Lower lobe of right lung (tissue), 2 donors: ENCODE measurements around the gene GDNF. TPM values are rescaled to one million over a fixed set of nuclear protein-coding genes. Genes with fewer than 3 reads are reported as not detected.

ENCODE experiments used
- ATAC-seq, 2 donors: fragments of 200-7000 bp; cut with Tn5 transposase; one replicate each; pipeline ENCODE4 v1.9.1; 2020 to 2022; ENCODE audit warnings: mild to moderate bottlenecking in 2 of 2, moderate library complexity in 2 of 2
- DNase-seq: peaks from one replicate; pipeline ENCODE4 v3.0.0-alpha.2; 2020
- H3K27ac ChIP-seq: fragments of 200-600 bp; one replicate; pipeline ENCODE4 v1.8.0; 2022
- H3K27me3 ChIP-seq: fragments of 200-600 bp; one replicate; pipeline ENCODE4 v1.8.0; 2022; ENCODE audit warnings: low read depth
- H3K36me3 ChIP-seq: fragments of 200-600 bp; one replicate; pipeline ENCODE4 v1.8.0; 2022; ENCODE audit warnings: mild to moderate bottlenecking
- H3K4me1 ChIP-seq: fragments of 200-600 bp; one replicate; pipeline ENCODE4 v1.8.0; 2022
- H3K4me3 ChIP-seq: fragments of 200-600 bp; one replicate; pipeline ENCODE4 v1.8.0; 2022; ENCODE audit warnings: mild to moderate bottlenecking
- H3K9me3 ChIP-seq: fragments of 200-600 bp; one replicate; pipeline ENCODE4 v1.8.0; 2022
- intact Hi-C: fragments of 100-400 bp; cut with DNase I; formaldehyde crosslinking; loops from one replicate; pipeline ENCODE4 v1.11.0; 2022
- total RNA-seq: library from RNA; stranded (reverse); fragmentation: NEBNext Ultra II Directional; extraction: Animal tissue kit (Norgen Biotek cat#: 25700); gene quantifications from one replicate; pipeline ENCODE4 v1.2.1, GENCODE V29; 2021
- TF ChIP-seq, protein P1 (sequence below): fragments of 200-600 bp; IDR thresholded peaks from one replicate; pipeline ENCODE4 v1.8.0; 2022; ENCODE audit warnings: antibody characterized with exemption, mild to moderate bottlenecking
- donor health status: DM: no; HTN: yes; CAD: no; lungs with severe emphysema.

GDNF gene
- total RNA-seq, 1 donor from 2014 or later, result not detected

- intact Hi-C loops, result no loop called here
- DNase-seq (no peak), ATAC-seq (peak in 1 of 2 donors; percentile 65)
- Histone ChIP-seq H3K9me3 (no peaks in the 10 kb centered on the region), H3K36me3 (no peaks in the 10 kb centered on the region), H3K27me3 (no peaks in the 10 kb centered on the region), H3K4me1 (no peaks in the 10 kb centered on the region), H3K4me3 (no peak overlapping the region), H3K27ac (no peak overlapping the region)
- TF ChIP-seq, protein P1, sequence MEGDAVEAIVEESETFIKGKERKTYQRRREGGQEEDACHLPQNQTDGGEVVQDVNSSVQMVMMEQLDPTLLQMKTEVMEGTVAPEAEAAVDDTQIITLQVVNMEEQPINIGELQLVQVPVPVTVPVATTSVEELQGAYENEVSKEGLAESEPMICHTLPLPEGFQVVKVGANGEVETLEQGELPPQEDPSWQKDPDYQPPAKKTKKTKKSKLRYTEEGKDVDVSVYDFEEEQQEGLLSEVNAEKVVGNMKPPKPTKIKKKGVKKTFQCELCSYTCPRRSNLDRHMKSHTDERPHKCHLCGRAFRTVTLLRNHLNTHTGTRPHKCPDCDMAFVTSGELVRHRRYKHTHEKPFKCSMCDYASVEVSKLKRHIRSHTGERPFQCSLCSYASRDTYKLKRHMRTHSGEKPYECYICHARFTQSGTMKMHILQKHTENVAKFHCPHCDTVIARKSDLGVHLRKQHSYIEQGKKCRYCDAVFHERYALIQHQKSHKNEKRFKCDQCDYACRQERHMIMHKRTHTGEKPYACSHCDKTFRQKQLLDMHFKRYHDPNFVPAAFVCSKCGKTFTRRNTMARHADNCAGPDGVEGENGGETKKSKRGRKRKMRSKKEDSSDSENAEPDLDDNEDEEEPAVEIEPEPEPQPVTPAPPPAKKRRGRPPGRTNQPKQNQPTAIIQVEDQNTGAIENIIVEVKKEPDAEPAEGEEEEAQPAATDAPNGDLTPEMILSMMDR, result no peak
Observed at GRCh38 chr5:37847978-37848425, 8.2 kb upstream of the GDNF start.

DNA sequence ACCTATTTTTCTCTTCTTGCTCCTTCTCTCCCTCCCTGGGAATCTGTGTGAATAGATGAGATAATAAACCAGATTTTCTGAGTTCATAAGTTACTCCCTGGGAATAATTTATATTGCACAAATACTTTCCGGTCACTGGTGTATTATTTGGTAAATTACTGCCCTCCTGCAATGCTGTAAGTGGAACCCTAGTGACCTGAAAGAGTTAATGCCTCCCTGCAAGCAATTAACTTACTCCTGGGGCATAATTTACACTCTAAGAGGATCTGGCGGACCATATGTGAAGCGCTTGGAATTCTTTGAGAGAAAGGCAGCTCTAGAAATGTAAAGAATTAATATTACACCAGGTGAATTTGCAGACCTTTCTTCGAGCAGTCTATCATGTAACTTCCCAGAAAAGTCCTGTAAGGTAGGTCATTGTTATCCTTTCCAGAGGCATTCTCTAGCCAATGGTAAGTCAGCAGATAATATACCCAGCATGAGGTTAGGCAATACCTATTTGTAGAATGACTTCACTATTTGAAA lies 7.0 kb upstream of the GDNF start:
- no peak for ATAC-seq

DNA sequence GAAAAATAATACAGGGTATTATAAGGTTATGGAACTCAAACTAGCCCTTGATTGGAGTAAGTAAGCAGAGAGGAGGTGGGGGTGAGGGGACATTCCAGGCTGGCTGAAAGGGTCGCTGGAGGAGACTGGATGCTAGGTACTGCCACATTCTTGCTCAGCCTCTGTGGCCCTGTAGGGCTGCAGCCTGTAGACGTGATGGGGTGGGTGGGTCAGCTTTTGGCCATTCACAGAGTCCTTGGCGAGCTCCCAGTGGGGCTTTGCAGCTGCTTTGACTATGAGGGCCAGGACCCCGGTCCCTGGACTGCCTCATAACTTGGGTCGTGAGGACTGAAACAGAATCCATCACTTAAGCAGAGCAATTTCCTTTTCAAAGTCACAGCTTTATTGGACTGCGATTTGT lies 4.2 kb upstream of the GDNF start:
- ATAC-seq (no peak), DNase-seq (no peak)
- intact Hi-C loops, result no loop called here
- H3K27ac ChIP-seq, result no peak overlapping the region
- TF ChIP-seq, protein P1, result no peak
- peaks cover 37% of the 10 kb centered on the region for H3K27me3 ChIP-seq
- H3K36me3 ChIP-seq, result no peaks in the 10 kb centered on the region
- no peak overlapping the region for H3K4me3 ChIP-seq
- H3K9me3 ChIP-seq, result no peaks in the 10 kb centered on the region
- peaks cover 13% of the 10 kb centered on the region for H3K4me1 ChIP-seq

More for the DNA sequence above, 7.0 kb upstream of the GDNF start:
- no peak overlapping the region for H3K4me3 ChIP-seq
- no peak for DNase-seq
- intact Hi-C loops, result no loop called here
- H3K4me1 ChIP-seq, result no peaks in the 10 kb centered on the region
- peaks cover 9% of the 10 kb centered on the region for H3K27me3 ChIP-seq
- no peaks in the 10 kb centered on the region for H3K9me3 ChIP-seq
- no peaks in the 10 kb centered on the region for H3K36me3 ChIP-seq
- H3K27ac ChIP-seq, result no peak overlapping the region
- TF ChIP-seq, protein P1, result no peak

GRCh38 chr5:37842048-37842447 lies 2.2 kb upstream of the GDNF start:
- Histone ChIP-seq H3K4me1 (peaks cover 27% of the 10 kb centered on the region), H3K4me3 (no peak overlapping the region), H3K27me3 (peaks cover 57% of the 10 kb centered on the region), H3K36me3 (no peaks in the 10 kb centered on the region), H3K9me3 (no peaks in the 10 kb centered on the region), H3K27ac (no peak overlapping the region)
- DNase-seq (no peak), ATAC-seq (no peak)
- TF ChIP-seq, protein P1, result no peak
- intact Hi-C loops, result no loop called here

DNA sequence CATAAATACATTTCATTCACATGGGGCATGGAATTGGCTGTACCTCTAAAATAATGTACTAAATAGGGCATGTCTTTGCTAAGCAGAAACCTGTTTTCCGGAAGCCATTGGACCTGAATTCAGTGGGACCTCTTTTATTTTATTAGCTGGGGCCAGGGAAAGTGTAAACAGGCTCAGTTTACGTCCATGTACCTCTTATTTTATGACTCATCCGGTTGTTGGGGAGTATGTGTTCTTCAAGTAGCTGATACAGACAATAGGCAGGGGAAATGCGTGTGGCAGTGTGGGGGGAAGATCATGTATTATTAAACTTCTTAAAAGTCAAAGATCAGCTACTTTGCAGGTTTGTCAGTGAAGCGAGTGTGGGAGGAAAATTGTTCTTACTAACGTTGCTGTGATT lies 1.4 kb upstream of the GDNF start:
- Histone ChIP-seq H3K4me3 (no peak overlapping the region), H3K9me3 (no peaks in the 10 kb centered on the region), H3K27ac (no peak overlapping the region), H3K4me1 (peaks cover 35% of the 10 kb centered on the region), H3K36me3 (no peaks in the 10 kb centered on the region), H3K27me3 (peaks cover 65% of the 10 kb centered on the region)
- ATAC-seq, result no peak
- intact Hi-C loops, result no loop called here
- TF ChIP-seq, protein P1, result no peak
- no peak for DNase-seq
